Hindlimb muscle (tissue), 1 donor: ENCODE data around the gene CPED1. TPM values are rescaled to one million over a fixed set of nuclear protein-coding genes. Genes with fewer than 3 reads are reported as not detected.
"Not testable (repeated sequence)": the region's sequence is repeated elsewhere in the genome, so short reads cannot be mapped to it uniquely, and the experiment has no call there.

Experiments used
- DNase-seq: peaks from one replicate; pipeline ENCODE4 v3.0.0-alpha.2; 2013
- polyA plus RNA-seq: library from polyadenylated mRNA; unstranded; fragments of 120-200 nt; gene quantifications from one replicate; pipeline ENCODE4 v1.2.1, GENCODE V29; 2013; ENCODE audit not compliant: insufficient read length

Gene CPED1
- polyA plus RNA-seq, 1 donor = 8.2 TPM

DNA sequence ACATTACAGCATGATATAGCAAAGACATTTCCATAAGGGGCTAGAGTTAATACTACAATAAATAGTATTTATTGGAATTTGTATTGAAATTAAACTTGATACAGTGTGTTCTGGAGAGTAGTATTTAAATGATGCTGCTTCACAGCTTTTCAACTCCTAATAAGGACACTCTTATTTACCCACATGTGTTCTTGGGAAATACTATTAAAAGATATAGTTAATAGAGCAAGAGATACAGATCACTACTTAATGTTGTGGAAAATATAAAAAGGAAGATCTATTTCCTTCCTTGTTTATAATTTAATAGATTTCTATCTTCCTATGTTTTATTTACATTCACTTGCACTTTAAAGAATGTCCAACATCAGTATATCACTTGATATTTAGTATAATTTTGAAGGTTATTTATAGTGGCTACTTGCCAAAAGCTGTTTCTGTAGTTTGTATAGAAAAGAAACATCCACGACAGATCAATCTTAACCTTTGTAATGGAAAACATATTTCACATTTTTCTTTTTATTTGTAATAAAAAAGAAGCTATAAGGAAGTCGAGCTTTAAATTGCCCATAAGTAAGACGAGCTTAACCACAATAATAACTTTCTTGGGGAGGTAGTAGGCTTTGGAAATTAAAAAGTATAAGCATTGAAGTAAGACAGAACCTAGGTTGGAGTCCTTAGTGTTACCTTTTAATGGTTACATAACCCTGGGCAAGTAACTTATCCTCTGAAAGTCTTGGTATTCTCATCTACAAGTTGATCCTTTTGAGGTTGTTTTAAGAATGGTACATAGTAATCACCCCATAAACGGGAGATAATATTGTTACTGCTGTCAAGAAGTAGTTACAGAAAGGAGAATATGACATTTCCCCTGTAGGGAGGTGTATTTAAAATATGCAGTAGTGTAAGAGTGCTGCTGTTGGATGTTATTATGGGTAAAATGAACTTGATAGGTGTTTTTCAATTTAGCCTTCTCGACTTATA, 32.8 kb downstream of the CPED1 start:
- DNase-seq = no peak

DNA sequence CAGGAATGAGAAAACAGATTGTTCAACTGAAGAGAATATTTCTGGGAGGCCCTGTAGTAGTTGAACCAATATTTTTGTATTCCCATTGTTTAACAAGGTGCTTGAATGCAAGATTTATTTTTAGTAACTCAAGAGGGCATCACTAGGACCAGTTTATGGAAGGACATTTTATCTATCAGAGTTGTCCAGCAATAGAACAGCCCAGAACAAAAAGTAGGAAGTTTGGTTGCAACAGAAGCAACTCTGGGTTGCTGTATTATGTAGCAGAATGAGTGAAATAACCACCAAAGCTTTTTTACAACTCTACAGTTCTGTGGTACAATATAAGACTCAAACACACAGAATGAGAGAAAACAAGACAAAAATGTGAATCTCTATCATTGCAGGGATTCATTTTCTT, 34.7 kb downstream of the CPED1 start:
- DNase-seq = no peak

DNA sequence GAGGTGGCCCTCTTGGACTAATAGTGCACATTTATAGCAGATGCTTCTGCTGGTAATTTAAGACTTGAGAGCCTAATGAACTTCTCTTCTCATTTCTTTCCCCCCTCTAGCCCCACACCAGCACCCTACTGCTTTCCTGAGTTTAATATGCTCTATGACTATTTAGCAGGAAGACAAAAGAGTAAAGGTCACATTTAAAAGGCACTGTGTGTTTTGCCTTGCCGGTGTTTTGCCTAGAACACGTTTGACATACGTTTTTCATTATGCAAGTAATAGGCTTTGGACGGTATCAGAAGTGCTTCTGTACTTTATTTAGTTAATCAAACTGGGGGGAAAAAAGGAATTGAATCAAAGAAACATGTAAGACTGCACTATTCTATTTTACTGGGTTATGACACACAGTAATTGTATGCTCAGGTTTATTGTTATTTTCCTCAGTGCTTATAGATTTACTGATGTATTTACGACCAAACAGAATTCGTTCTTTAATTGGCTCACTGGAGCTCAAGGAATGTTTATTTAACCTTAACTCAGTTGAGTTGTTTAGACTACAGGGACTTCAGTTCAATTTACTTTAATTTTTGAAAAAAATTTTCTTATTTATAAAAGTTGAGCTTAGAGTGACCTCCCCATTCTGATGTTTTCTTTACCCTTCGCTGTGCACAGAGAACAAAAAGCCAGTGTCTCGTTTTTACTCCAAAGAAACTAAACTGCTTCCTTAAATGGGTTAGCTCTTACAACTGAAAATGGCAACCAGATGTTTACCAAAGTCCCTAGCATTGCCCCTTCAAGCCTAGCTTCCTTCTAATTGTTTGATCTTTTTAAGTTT, 35.4 kb downstream of the CPED1 start:
- no peak for DNase-seq

DNA sequence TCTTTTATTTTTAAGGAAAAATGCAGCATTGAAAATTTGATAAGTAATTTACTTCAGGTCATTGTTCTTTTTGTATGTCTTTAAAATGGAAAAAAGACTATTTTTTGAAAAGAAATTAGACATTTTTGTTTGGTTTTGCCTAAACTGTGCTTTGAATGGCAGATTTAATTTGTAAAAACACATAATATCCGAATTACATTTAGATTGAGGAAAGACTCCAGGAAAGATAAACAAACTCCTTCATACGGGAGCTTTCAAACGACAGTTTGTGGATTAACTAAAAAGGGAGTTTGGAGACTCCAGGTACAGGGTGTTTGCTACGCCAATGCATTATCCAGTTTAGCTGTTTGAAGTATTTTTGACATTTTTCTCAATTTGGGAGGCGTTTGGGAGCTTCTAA, 36.1 kb downstream of the CPED1 start:
- DNase-seq = no peak

GRCh38 chr7:121026159-121026558, 37.6 kb downstream of the CPED1 start:
- no peak for DNase-seq

DNA sequence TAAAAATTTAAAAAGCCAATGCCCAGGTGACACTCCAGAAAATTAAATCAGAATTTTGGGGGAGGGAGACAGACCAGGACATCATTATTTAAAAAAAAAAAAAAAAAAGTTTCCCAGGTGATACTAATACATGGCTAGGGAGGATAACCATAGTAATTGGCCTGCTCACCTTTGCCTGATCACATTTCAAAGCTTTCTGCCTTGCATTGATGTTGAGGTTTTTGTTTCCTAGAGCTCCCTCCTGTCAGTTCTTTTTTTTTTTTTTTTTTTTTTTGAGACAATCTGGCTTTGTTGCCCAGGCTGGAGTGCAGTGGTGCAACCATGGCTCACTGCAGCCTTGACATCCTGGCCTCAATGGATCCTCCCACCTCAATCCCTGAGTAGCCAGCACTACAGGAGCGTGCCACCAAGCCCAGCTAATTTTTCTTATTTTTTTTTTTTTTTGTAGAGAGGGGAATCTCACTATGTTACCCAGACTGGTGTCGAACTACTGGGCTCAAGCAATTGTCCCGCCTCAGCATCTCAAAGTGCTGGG, 38.1 kb downstream of the CPED1 start:
- DNase-seq = no peak

- DNase-seq = no peak
Observed at GRCh38 chr7:121027761-121028669, 39.5 kb downstream of the CPED1 start.

DNA sequence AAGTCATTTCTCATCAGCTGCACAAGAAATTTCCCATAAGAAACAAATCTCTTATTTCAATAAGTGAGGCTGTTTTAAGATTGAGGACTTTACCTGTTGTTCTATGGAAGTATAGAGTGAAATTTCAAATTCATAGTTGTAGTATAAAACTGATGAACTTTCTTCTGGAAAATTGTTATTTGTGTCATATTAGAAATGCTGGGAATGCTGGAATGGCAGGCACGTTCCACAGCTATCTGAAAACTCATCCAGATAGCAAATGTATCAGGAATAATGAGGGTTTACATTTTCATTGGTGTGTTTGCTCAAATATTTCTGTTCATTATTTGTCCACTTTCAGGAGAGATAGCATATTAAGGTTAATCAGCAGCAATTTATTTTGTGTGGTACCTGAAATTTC, 40.8 kb downstream of the CPED1 start:
- no peak for DNase-seq

- no peak for DNase-seq
Observed at GRCh38 chr7:121030308-121030707, 41.8 kb downstream of the CPED1 start.

DNA sequence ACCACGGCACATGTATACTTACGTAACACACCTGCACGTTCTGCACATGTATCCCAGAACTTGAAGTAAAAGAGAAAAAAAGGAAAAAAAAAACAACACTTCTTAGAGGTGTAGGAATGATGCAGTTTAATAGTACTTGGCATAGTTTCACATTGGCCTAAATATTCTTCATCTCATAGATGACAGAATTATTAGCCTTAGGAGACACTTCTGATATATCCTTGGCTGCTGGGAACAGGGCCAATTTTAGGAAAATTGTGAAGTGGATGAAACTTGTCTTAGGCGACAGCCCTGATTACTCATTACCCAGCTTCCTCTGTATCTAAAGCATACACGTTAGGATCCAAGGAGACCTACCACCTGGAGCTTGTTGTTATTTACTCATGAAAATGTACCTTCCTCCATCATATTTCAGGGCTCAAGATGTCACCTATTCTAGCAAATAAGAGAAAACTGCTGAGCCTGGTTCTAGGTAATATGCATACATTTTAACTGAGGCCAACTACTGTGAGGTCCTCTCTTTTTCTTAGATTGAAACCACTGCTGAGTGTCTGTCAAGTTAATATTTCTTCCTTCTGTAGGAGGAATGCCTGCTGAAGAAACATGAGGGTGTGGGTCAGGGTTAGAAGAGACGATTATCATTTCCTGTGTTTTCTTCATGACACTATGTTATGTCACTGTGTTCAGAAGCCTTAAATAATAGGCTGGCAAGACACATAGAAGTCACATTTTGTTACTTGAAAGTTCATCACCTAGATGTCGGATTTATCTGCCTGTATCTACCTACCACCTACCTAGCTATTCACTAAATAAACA, 44.3 kb downstream of the CPED1 start:
- DNase-seq = no peak

- DNase-seq = no peak
Observed at GRCh38 chr7:121034929-121035328, 46.4 kb downstream of the CPED1 start.

DNA sequence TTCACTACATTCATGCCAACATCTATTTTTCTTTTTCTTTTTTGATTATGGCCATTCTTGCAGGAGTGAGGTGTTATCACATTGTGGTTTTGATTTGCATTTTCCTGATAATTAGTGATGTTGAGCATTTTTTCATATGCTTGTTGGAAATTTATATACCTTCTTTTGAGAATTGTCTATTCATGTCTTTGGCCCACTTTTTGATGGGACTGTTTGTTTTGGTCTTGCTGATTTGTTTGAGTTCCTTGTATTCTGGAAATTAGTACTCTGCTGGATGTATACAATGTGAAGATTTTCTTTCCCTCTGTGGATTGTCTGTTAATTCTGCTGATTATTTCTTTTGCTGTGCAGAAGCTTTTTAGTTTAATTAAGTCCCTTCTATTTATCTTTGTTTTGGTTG, 48.3 kb downstream of the CPED1 start:
- not testable (repeated sequence) for DNase-seq

GRCh38 chr7:121037329-121037728, 48.8 kb downstream of the CPED1 start:
- not testable (repeated sequence) for DNase-seq

- DNase-seq = no peak
Observed at GRCh38 chr7:121037957-121038716, 49.6 kb downstream of the CPED1 start.

GRCh38 chr7:121038717-121039509, 50.4 kb downstream of the CPED1 start:
- DNase-seq = no peak

DNA sequence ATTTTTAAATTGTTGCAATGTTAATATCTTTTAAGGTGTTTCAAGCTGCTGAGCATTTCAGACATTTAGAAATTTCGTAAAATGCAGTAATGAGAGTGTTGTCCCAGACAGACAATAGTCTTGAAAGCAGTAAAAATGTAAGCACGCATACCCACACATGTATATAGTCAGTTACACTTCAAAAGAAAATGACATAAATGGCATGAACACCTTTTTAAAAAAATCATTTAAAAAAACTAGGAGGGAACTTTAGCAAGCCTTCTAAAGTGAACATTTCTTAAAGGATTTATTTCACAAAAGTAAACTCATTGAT, 51.0 kb downstream of the CPED1 start:
- no peak for DNase-seq

- no peak for DNase-seq
Observed at GRCh38 chr7:121039994-121040393, 51.5 kb downstream of the CPED1 start.

- no peak for DNase-seq
Observed at GRCh38 chr7:121041516-121042148, 53.1 kb downstream of the CPED1 start.

DNA sequence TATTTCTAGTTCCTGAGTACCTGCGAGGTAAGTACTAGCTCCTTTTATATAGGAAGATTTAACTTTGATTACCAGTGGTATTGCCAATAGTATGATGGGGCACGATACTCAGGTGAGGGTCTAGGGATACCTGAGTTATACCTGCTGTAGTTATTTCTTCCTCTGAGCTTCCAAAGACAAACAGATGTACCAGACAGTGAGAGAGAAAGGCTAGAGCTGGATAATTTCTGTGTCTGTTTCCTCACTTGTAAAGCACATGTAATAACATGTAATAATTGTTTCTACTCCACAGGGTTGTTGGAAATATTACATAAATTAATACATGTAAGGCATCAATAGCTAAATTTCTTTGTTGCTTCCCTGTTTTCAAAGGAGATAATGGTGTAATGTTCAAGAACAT, 53.7 kb downstream of the CPED1 start:
- no peak for DNase-seq
